ENCODE data around the gene GNPTG. TPM values are rescaled to one million over a fixed set of nuclear protein-coding genes. Genes with fewer than 3 reads are reported as not detected.

Gene GNPTG
- total and polyA plus RNA-seq, 2 donors (not counting 1 experiment from before 2014, with no cell fraction given) = 76.0 to 109 TPM

- Histone ChIP-seq H3K9ac (ENCODE audit: low read length) (peak overlapping the region; percentile 76), H3K36me3 (replicated peaks in 1 of 2; ENCODE audit: control extremely low read depth in 1 of 2, control insufficient read depth in 1 of 2, extremely low read depth in 1 of 2, insufficient read depth in 2 of 2, low read length in 1 of 2) (no peaks in the 10 kb centered on the region), H3K4me1 (ENCODE audit: control insufficient read depth in 2 of 2, insufficient read depth in 2 of 2, low read length in 2 of 2) (peaks cover 48 to 66% of the 10 kb centered on the region in 2 donors), H3K79me2 (ENCODE audit: control insufficient read depth, insufficient read depth, low read length) (peaks cover 3% of the 10 kb centered on the region), H3K4me3 (ENCODE audit: control extremely low read depth in 1 of 5, extremely low read depth in 1 of 5, insufficient read depth in 1 of 5, low read depth in 2 of 5, low read length in 4 of 5) (peak overlapping the region; percentile 34 to 63 (median 48)), H3K9me3 (ENCODE audit: control extremely low read depth in 1 of 3, control insufficient read depth in 2 of 3, insufficient read depth in 1 of 3, low read length in 2 of 3) (peaks cover 0 to 25% (median 3%) of the 10 kb centered on the region in 3 donors), H3K4me2 (replicated peaks; ENCODE audit: low read depth, low read length, poor library complexity, severe bottlenecking) (peak overlapping the region; percentile 97), H3K27me3 (replicated peaks in 1 of 4; ENCODE audit: control extremely low read depth in 1 of 4, control insufficient read depth in 3 of 4, insufficient read depth in 4 of 4, low read length in 3 of 4) (peaks cover 0 to 47% (median 20%) of the 10 kb centered on the region in 4 experiments), H2AFZ (ENCODE audit: insufficient read depth, low read depth, low read length, poor library complexity, severe bottlenecking) (no peak overlapping the region), H4K20me1 (ENCODE audit: control insufficient read depth, insufficient read depth, low read length, poor library complexity, severe bottlenecking) (peaks cover 18% of the 10 kb centered on the region), H3K27ac (ENCODE audit: low read length in 2 of 2) (peak overlapping the region; percentile 90 to 91)
- DNase-seq = peak; percentile 90
- peaks cover 7% of the 10 kb centered on the region for H3K27me3 Mint-ChIP-seq
- TF ChIP-seq EZH2 (IDR thresholded peaks at IDR 0.05; ENCODE audit: borderline replicate concordance, insufficient read depth, low read depth, low read length, poor library complexity, severe bottlenecking) (no peak), CTCF (IDR thresholded peaks at IDR 0.05) (no peak)
- ATAC-seq (ENCODE audit: low read depth) = peak; percentile 65
- H3K4me3 Mint-ChIP-seq = peak overlapping the region; percentile 88
- peak overlapping the region; percentile 96 for H3K27ac Mint-ChIP-seq
- peaks cover 23% of the 10 kb centered on the region for H3K4me1 Mint-ChIP-seq
- no peaks in the 10 kb centered on the region for H3K9me3 Mint-ChIP-seq (ENCODE audit: insufficient read depth)
- ChIA-PET POLR2A (interaction anchor here (0.5 to 2.6 kb wide), 12 partner anchors 9 to 919 kb away, joined by 3 to 14 read pairs (median 5); partner anchors contain the start of genes ECI1, UBE2I and UQCC4), CTCF (interaction anchor here (1.2 to 2.1 kb wide), 3 partner anchors 11 to 31 kb away, joined by 3 to 8 read pairs (median 3); no protein-coding TSS in a partner anchor)
- intact Hi-C loops (cut with micrococcal nuclease) = loop anchor here (1.0 kb wide), 1 partner anchor 23 kb away; the partner anchor contains the start of gene UBE2I
- 6% methylated on average over 33 of the region's 34 CpGs for WGBS (ENCODE audit: insufficient coverage)
Observed at GRCh38 chr16:1331712-1332617, 19.8 kb upstream of the GNPTG start.
